Measurements from ENCODE around the gene PSG3. TPM values are rescaled to one million over a fixed set of nuclear protein-coding genes. Genes with fewer than 3 reads are reported as not detected.
"Not testable (repeated sequence)": the region's sequence is repeated elsewhere in the genome, so short reads cannot be mapped to it uniquely, and the experiment has no call there.

PSG3 gene
- total RNA-seq, 1 donor = not detected

DNA sequence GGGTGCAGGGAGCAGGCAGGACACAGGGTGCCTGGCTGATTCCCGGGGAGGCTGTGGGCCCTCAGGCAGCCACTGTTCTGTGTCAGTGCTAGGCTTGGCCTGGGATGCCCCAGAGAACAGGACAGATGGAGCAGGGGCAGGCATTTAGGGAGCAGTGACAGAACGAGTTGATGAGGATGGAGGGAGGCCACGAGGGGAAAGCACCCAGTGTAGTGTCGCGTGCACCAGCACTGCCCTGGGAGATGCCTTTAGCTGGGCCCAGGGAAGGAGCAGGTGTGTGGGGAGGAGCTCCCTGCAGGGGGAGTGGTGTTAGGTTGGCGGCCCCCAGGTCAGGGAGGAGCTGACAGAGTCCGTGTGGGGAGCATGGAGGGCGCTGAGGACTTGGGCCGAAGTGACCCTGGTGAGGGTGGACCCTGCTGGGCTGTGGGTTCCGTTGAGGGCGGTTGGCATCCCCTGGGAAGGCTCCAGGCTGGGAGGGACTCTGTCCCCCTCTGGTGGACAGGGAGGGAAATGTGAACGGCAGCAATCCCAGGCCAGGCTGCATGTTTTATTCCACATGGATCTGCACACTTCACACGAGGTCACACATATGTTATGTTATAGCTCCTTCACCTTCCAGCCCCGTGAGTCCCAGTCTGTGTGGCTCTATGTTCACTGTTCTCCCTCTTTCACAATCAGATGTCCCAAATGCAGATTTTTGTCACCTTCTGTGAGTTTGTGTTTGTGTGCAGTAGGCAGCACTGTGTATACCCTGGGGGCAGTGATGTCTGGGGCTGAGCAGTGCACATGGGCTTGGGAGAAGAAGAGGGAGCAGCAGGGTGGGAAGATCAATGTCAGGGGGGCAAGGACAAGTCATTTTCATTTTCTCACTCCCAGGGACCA, 1.7 kb upstream of the PSG3 start:
- not testable (repeated sequence) for DNase-seq (ENCODE audit: low read depth); H3K4me3 ChIP-seq (ENCODE audit: low read depth, low read length)

GRCh38 chr19:42737581-42738011, 2.7 kb downstream of the PSG3 start:
- H3K4me3 ChIP-seq (ENCODE audit: low read depth, low read length) = not testable (repeated sequence)
- peak; percentile 76 for DNase-seq (ENCODE audit: low read depth)

DNA sequence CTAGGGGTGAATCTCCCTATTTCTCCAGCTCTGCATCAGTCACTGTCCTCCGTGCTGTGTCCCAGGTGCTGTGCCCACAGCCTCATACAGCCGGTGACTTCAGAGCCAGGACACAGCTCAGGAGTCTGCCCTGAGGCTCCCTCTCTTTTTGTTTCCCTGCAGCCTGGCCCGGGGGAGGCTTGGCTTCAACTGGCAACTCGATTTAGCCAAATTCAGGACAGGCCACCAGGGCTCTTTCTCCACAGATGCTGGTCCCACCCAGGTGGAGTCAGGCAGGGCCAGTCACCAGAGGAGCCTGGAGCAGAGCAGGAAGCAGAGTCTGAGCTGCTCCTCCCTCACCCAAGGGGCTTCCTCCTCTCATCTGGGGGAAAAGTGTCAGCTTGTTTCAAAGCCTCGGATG, 11.9 kb downstream of the PSG3 start:
- not testable (repeated sequence) for DNase-seq (ENCODE audit: low read depth)

DNA sequence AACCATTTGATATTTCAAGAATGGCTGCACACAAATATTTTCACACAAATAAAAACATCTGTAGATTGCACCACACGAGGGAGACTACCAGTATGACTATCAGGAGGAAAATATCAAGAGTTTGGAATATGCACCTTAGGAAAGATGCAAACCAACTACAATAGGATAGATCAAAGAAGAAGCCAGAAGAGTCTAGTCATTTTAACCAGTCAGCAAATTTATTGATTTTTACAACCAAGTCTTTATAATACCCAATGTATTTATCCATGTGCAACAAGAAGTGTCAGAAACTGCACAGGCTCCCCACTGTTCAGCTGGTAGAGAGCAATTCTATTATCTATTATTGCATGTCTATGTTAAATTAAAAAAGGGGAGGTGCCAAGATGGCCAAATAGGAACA, 26.3 kb downstream of the PSG3 start:
- not testable (repeated sequence) for H3K4me3 ChIP-seq (ENCODE audit: low read depth, low read length); DNase-seq (ENCODE audit: low read depth)

More for the DNA sequence above, 11.9 kb downstream of the PSG3 start:
- H3K4me3 ChIP-seq (ENCODE audit: low read depth, low read length) = not testable (repeated sequence)

DNA sequence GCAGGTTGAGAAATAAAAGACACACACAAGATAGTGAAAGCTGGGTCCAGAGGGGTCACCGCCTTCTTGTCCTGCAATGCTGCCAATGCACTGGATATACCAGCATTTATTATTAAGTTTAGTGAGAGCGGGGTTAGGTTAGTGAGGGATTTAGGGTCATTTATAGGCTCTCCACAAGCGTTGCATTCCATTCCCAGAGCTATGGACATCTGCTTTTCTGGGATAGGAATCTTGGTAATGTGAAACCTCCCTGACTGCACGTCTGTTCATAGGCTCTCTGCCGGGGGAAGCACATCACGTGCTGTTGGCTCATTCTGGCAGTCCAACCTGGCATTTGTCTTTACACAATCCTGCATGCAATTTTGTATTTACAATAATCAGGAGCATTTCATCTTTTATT, 27.5 kb downstream of the PSG3 start:
- peak; percentile 4 for DNase-seq (ENCODE audit: low read depth)
- not testable (repeated sequence) for H3K4me3 ChIP-seq (ENCODE audit: low read depth, low read length)

GRCh38 chr19:42710986-42711385, 29.3 kb downstream of the PSG3 start:
- H3K4me3 ChIP-seq (ENCODE audit: low read depth, low read length); DNase-seq (ENCODE audit: low read depth): not testable (repeated sequence)

- TF ChIP-seq, protein P1, sequence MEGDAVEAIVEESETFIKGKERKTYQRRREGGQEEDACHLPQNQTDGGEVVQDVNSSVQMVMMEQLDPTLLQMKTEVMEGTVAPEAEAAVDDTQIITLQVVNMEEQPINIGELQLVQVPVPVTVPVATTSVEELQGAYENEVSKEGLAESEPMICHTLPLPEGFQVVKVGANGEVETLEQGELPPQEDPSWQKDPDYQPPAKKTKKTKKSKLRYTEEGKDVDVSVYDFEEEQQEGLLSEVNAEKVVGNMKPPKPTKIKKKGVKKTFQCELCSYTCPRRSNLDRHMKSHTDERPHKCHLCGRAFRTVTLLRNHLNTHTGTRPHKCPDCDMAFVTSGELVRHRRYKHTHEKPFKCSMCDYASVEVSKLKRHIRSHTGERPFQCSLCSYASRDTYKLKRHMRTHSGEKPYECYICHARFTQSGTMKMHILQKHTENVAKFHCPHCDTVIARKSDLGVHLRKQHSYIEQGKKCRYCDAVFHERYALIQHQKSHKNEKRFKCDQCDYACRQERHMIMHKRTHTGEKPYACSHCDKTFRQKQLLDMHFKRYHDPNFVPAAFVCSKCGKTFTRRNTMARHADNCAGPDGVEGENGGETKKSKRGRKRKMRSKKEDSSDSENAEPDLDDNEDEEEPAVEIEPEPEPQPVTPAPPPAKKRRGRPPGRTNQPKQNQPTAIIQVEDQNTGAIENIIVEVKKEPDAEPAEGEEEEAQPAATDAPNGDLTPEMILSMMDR (IDR thresholded peaks at IDR 0.05; ENCODE audit: insufficient read depth, low read length) = no peak
- DNase-seq (ENCODE audit: low read depth) = no peak
These were observed 42.4 kb downstream of the PSG3 start for GRCh38 chr19:42697884-42698283.

DNA sequence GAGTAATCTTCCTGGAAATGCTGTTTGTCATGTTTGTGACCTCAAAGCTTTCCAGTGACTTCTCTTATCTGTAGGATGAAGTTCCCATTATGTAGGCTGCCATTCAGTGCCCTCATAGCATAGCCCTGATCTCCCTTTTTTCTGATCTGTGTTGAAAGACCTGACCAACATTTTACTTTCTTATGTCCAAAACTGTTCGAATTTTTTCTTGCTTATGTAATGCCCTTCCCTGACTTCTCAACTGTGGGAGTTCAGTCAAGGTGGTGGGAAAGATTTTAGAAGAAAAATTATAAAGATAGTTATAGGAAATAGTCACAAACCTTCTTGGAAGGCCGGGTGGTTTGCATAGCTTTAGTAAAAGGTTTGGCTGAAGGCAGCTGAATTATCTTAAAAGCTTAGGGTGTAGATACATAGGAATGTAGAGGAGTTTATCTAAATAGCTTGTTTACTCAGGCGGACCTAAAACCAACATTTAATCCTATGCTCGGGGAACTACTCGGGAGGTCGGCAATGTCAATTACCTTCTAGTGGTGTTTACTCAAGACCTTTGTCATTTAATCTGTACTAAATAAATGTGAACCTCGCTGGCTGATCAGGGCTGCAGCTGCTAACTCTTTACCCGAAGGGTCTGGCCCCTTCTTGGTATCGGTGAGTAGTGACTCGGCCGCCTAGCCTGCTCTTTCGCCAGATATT, 44.3 kb downstream of the PSG3 start:
- no peak for DNase-seq (ENCODE audit: low read depth)
- TF ChIP-seq, protein P1 (IDR thresholded peaks at IDR 0.05; ENCODE audit: insufficient read depth, low read length) = no peak
- H3K4me3 ChIP-seq (ENCODE audit: low read depth, low read length) = no peak overlapping the region

More at GRCh38 chr19:42697884-42698283, 42.4 kb downstream of the PSG3 start:
- no peak overlapping the region for H3K4me3 ChIP-seq (ENCODE audit: low read depth, low read length)

- peak; percentile 53 for DNase-seq (ENCODE audit: low read depth)
- no peak overlapping the region for H3K4me3 ChIP-seq (ENCODE audit: low read depth, low read length)
- TF ChIP-seq, protein P1 (IDR thresholded peaks at IDR 0.05; ENCODE audit: insufficient read depth, low read length) = peak; percentile 84
These were observed 46.4 kb downstream of the PSG3 start for GRCh38 chr19:42693760-42694350.

Measured in fibroblast of the aortic adventitia (primary cell).